ENCODE results near the gene INPP5K.

Gene INPP5K

DNA sequence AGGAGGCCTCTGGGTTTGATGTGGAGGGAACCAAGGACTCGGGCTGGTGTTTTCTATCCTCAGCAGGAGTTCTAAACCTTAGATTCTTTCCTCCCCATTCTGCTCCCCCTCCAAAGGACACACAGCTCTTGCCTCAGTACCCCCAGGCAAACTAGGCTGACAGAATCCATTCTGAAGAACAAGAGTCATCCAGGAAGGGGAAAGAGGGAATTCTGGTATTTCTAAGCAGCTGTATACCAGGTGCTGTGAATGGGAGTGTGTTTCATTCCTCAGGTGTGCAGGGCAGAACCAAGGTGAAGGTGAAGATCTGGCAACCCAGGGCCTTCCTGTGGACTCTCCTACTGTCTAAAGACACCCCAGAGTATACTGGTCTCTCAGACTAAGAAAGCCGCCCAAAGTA is 4.1 kb downstream of the INPP5K start:
- no peaks in the 10 kb centered on the region for H3K27me3 ChIP-seq (ENCODE audit: control insufficient read depth, low read length)
- H3K4me3 ChIP-seq (ENCODE audit: low read length), result no peak overlapping the region
- peaks cover 8% of the 10 kb centered on the region; the same call in 1 of the 2 replicates for H3K36me3 ChIP-seq (ENCODE audit: control insufficient read depth, low read length)
- H3K79me2 ChIP-seq (ENCODE audit: control insufficient read depth, low read length), result peaks cover 26% of the 10 kb centered on the region
- no peak overlapping the region for H3K4me2 ChIP-seq (ENCODE audit: low read length)
- no peaks in the 10 kb centered on the region for H3K9me2 ChIP-seq (replicated peaks; ENCODE audit: control insufficient read depth, low read length)
- H3F3A ChIP-seq (ENCODE audit: control insufficient read depth, insufficient read depth), result no peaks in the 10 kb centered on the region
- no peak for TF ChIP-seq EZH2phosphoT487 (IDR thresholded peaks at IDR 0.05; ENCODE audit: borderline replicate concordance, low read length)
- TF ChIP-seq, protein P1, sequence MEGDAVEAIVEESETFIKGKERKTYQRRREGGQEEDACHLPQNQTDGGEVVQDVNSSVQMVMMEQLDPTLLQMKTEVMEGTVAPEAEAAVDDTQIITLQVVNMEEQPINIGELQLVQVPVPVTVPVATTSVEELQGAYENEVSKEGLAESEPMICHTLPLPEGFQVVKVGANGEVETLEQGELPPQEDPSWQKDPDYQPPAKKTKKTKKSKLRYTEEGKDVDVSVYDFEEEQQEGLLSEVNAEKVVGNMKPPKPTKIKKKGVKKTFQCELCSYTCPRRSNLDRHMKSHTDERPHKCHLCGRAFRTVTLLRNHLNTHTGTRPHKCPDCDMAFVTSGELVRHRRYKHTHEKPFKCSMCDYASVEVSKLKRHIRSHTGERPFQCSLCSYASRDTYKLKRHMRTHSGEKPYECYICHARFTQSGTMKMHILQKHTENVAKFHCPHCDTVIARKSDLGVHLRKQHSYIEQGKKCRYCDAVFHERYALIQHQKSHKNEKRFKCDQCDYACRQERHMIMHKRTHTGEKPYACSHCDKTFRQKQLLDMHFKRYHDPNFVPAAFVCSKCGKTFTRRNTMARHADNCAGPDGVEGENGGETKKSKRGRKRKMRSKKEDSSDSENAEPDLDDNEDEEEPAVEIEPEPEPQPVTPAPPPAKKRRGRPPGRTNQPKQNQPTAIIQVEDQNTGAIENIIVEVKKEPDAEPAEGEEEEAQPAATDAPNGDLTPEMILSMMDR (IDR thresholded peaks at IDR 0.05; ENCODE audit: low read depth, low read length, poor library complexity, severe bottlenecking), result no peak
- peaks cover 8% of the 10 kb centered on the region for H3K4me1 ChIP-seq (ENCODE audit: control insufficient read depth, low read length)
- no peaks in the 10 kb centered on the region for H3K9me3 ChIP-seq (ENCODE audit: control insufficient read depth, insufficient read depth, low read length)
- no peaks in the 10 kb centered on the region for H4K20me1 ChIP-seq (ENCODE audit: control insufficient read depth, insufficient read depth, low read depth, low read length)
- no peak overlapping the region for H3K27ac ChIP-seq (ENCODE audit: low read depth, low read length)

- no peak overlapping the region for H3K4me2 ChIP-seq (ENCODE audit: low read length)
- no peaks in the 10 kb centered on the region for H3K9me2 ChIP-seq (replicated peaks; ENCODE audit: control insufficient read depth, low read length)
- H3K27ac ChIP-seq (ENCODE audit: low read depth, low read length), result no peak overlapping the region
- peaks cover 8% of the 10 kb centered on the region for H3K4me1 ChIP-seq (ENCODE audit: control insufficient read depth, low read length)
- H4K20me1 ChIP-seq (ENCODE audit: control insufficient read depth, insufficient read depth, low read depth, low read length), result no peaks in the 10 kb centered on the region
- peaks cover 8% of the 10 kb centered on the region; the same call in 1 of the 2 replicates for H3K36me3 ChIP-seq (ENCODE audit: control insufficient read depth, low read length)
- H3F3A ChIP-seq (ENCODE audit: control insufficient read depth, insufficient read depth), result no peaks in the 10 kb centered on the region
- TF ChIP-seq, protein P1 (IDR thresholded peaks at IDR 0.05; ENCODE audit: low read depth, low read length, poor library complexity, severe bottlenecking), result no peak
- TF ChIP-seq EZH2phosphoT487 (IDR thresholded peaks at IDR 0.05; ENCODE audit: borderline replicate concordance, low read length), result no peak
- no peak overlapping the region for H3K4me3 ChIP-seq (ENCODE audit: low read length)
- no peaks in the 10 kb centered on the region for H3K27me3 ChIP-seq (ENCODE audit: control insufficient read depth, low read length)
- H3K79me2 ChIP-seq (ENCODE audit: control insufficient read depth, low read length), result peaks cover 21% of the 10 kb centered on the region
- H3K9me3 ChIP-seq (ENCODE audit: control insufficient read depth, insufficient read depth, low read length), result no peaks in the 10 kb centered on the region
Measured at GRCh38 chr17:1511756-1512321, 4.6 kb downstream of the INPP5K start.

GRCh38 chr17:1511290-1511689 is 5.1 kb downstream of the INPP5K start:
- Histone ChIP-seq H3K79me2 (ENCODE audit: control insufficient read depth, low read length) (peaks cover 20% of the 10 kb centered on the region), H3K4me3 (ENCODE audit: low read length) (no peak overlapping the region), H3K4me1 (ENCODE audit: control insufficient read depth, low read length) (peaks cover 8% of the 10 kb centered on the region), H3K27ac (ENCODE audit: low read depth, low read length) (no peak overlapping the region), H3K27me3 (ENCODE audit: control insufficient read depth, low read length) (no peaks in the 10 kb centered on the region), H3K9me3 (ENCODE audit: control insufficient read depth, insufficient read depth, low read length) (no peaks in the 10 kb centered on the region), H3K4me2 (ENCODE audit: low read length) (no peak overlapping the region), H3F3A (ENCODE audit: control insufficient read depth, insufficient read depth) (no peaks in the 10 kb centered on the region), H4K20me1 (ENCODE audit: control insufficient read depth, insufficient read depth, low read depth, low read length) (no peaks in the 10 kb centered on the region), H3K9me2 (replicated peaks; ENCODE audit: control insufficient read depth, low read length) (no peaks in the 10 kb centered on the region), H3K36me3 (ENCODE audit: control insufficient read depth, low read length) (peaks cover 8% of the 10 kb centered on the region; the same call in 1 of the 2 replicates)
- TF ChIP-seq EZH2phosphoT487 (IDR thresholded peaks at IDR 0.05; ENCODE audit: borderline replicate concordance, low read length), result no peak
- TF ChIP-seq, protein P1 (IDR thresholded peaks at IDR 0.05; ENCODE audit: low read depth, low read length, poor library complexity, severe bottlenecking), result no peak

Data from DOHH2 (cell line).